Measurements from ENCODE around the gene MLPH. TPM values are rescaled to one million over a fixed set of nuclear protein-coding genes. Genes with fewer than 3 reads are reported as not detected.

MLPH gene
- total and polyA plus RNA-seq, 9 of the 15 experiments (the other 6 are each of a cell fraction or from before 2014, with no cell fraction given) = 0.22 TPM; not detected in 8

GRCh38 chr2:237594514-237594871 lies 107.4 kb downstream of the MLPH start:
- Histone ChIP-seq H3K79me2 (ENCODE audit: control insufficient read depth, insufficient read depth, low read length) (no peaks in the 10 kb centered on the region), H3K4me2 (ENCODE audit: insufficient read depth, low read length) (no peak overlapping the region), H3K9me3 (replicated peaks; ENCODE audit: control insufficient read depth, insufficient read depth, low read depth, low read length) (no peaks in the 10 kb centered on the region), H4K20me1 (replicated peaks; ENCODE audit: control insufficient read depth, insufficient read depth, low read length) (peaks cover 6% of the 10 kb centered on the region; the same call in 1 of the 2 replicates), H3K9me1 (ENCODE audit: control insufficient read depth, insufficient read depth, low read length) (no peaks in the 10 kb centered on the region), H3K4me3 (no peak overlapping the region), H3K27ac (ENCODE audit: extremely low read depth, low read depth, low read length) (no peak overlapping the region), H3K4me1 (replicated peaks in 1 of 2; ENCODE audit: control insufficient read depth in 2 of 2, insufficient read depth in 2 of 2, low read length in 2 of 2) (peaks cover 0 to 4% of the 10 kb centered on the region in 2 experiments; a peak in 1 of 5 replicates), H2AFZ (ENCODE audit: low read depth, low read length) (no peak overlapping the region), H3K27me3 (ENCODE audit: control insufficient read depth in 2 of 2, insufficient read depth in 2 of 2, low read length in 2 of 2) (peaks cover 13 to 68% of the 10 kb centered on the region in 2 experiments; a peak in 4 of 5 replicates), H3K36me3 (ENCODE audit: control insufficient read depth, insufficient read depth, low read length) (no peaks in the 10 kb centered on the region), H3K9ac (ENCODE audit: insufficient read depth in 1 of 2, low read depth in 2 of 2, low read length in 2 of 2) (no peak overlapping the region)
- ATAC-seq (no peak), DNase-seq (ENCODE audit: extremely low read depth in 1 of 4, low spot score in 3 of 4) (no peak), FAIRE-seq (no peak)
- 0% methylated on average over 5 of the region's 5 CpGs for WGBS (ENCODE audit: insufficient coverage, low coverage, missing lambda C conversion rate)
- ChIA-PET CTCF (ENCODE audit: low intra/inter-chr PET ratio) (no interaction called here), POLR2A (no interaction called here)
- BruUV-seq (replicated peaks) = no TSS peak
- in situ Hi-C loops (cut with MboI) = no loop called here
- intact Hi-C loops (cut with micrococcal nuclease) = no loop called here
- TF ChIP-seq TBL1XR1 (IDR thresholded peaks at IDR 0.05; ENCODE audit: low read length in 2 of 2) (no peak), CEBPB (tag; IDR thresholded peaks at IDR 0.05) (no peak), ZNF121 (CRISPR knock-in tag; conservative IDR thresholded peaks at IDR 0.05) (no peak), ZMIZ1 (IDR thresholded peaks at IDR 0.05; ENCODE audit: low read depth in 2 of 2, low read length in 2 of 2) (no peak), ZNF518B (CRISPR knock-in tag; IDR thresholded peaks at IDR 0.05) (no peak), NR3C1 (CRISPR knock-in tag; IDR thresholded peaks at IDR 0.05) (no peak), TARDBP (IDR thresholded peaks at IDR 0.05) (no peak), EGR1 (conservative IDR thresholded peaks at IDR 0.05) (no peak), SP2 (IDR thresholded peaks at IDR 0.05; ENCODE audit: extremely low read depth, low read depth, low read length, poor library complexity, severe bottlenecking) (no peak), POU5F1 (IDR thresholded peaks at IDR 0.05; ENCODE audit: borderline replicate concordance, low read depth, low read length, partially characterized antibody) (no peak)
- TF ChIP-seq, protein P1, sequence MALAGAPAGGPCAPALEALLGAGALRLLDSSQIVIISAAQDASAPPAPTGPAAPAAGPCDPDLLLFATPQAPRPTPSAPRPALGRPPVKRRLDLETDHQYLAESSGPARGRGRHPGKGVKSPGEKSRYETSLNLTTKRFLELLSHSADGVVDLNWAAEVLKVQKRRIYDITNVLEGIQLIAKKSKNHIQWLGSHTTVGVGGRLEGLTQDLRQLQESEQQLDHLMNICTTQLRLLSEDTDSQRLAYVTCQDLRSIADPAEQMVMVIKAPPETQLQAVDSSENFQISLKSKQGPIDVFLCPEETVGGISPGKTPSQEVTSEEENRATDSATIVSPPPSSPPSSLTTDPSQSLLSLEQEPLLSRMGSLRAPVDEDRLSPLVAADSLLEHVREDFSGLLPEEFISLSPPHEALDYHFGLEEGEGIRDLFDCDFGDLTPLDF (CRISPR knock-in tag; IDR thresholded peaks at IDR 0.05) = no peak
- TF ChIP-seq, protein P2, sequence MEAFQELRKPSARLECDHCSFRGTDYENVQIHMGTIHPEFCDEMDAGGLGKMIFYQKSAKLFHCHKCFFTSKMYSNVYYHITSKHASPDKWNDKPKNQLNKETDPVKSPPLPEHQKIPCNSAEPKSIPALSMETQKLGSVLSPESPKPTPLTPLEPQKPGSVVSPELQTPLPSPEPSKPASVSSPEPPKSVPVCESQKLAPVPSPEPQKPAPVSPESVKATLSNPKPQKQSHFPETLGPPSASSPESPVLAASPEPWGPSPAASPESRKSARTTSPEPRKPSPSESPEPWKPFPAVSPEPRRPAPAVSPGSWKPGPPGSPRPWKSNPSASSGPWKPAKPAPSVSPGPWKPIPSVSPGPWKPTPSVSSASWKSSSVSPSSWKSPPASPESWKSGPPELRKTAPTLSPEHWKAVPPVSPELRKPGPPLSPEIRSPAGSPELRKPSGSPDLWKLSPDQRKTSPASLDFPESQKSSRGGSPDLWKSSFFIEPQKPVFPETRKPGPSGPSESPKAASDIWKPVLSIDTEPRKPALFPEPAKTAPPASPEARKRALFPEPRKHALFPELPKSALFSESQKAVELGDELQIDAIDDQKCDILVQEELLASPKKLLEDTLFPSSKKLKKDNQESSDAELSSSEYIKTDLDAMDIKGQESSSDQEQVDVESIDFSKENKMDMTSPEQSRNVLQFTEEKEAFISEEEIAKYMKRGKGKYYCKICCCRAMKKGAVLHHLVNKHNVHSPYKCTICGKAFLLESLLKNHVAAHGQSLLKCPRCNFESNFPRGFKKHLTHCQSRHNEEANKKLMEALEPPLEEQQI (IDR thresholded peaks at IDR 0.05) = no peak

All from K562 (cell line).